Suprapubic skin (tissue), 4 donors: Measurements from ENCODE around the gene DCD. TPM values are rescaled to one million over a fixed set of nuclear protein-coding genes. Genes with fewer than 3 reads are reported as not detected.
A peak's percentile ranks its signal among the peaks of the same experiment; 100 is the strongest.

Experiments
- DNase-seq, 2 donors: peaks; one replicate each; pipeline ENCODE4 v3.0.0-alpha.2; 2019; ENCODE audit warnings: low spot score in 2 of 2
- H3K27ac ChIP-seq: fragments of 200-600 bp; sonication (generic); one replicate; pipeline ENCODE4 v1.5.1; 2019
- H3K27me3 ChIP-seq: fragments of 200-600 bp; sonication (generic); one replicate; pipeline ENCODE4 v1.5.1; 2019
- H3K36me3 ChIP-seq: fragments of 200-600 bp; sonication (generic); one replicate; pipeline ENCODE4 v1.5.1; 2019
- H3K4me1 ChIP-seq: fragments of 200-600 bp; sonication (generic); one replicate; pipeline ENCODE4 v1.5.1; 2019
- H3K4me3 ChIP-seq: fragments of 200-600 bp; sonication (generic); one replicate; pipeline ENCODE4 v1.5.1; 2019; ENCODE audit warnings: mild to moderate bottlenecking
- H3K9me3 ChIP-seq: fragments of 200-600 bp; sonication (generic); one replicate; pipeline ENCODE4 v1.5.1; 2019
- EP300 ChIP-seq: sonication (generic); formaldehyde crosslinking; IDR thresholded peaks from one replicate; pipeline ENCODE4 v1.6.1; 2017; ENCODE audit warnings: antibody characterized with exemption
- POLR2A ChIP-seq, 2 donors: fragments of 450-650 bp; IDR thresholded peaks; one replicate each; pipeline ENCODE4 v1.6.1; 2017; ENCODE audit warnings: antibody characterized with exemption in 2 of 2, mild to moderate bottlenecking in 2 of 2, moderate library complexity in 2 of 2
- POLR2AphosphoS5 ChIP-seq, 3 donors: sonication (generic); formaldehyde crosslinking; IDR thresholded peaks; one replicate each; pipeline ENCODE4 v1.6.1; 2017; ENCODE audit warnings: antibody characterized with exemption in 3 of 3
- WGBS: methylation state at CpG from one replicate; pipeline ENCODE4 v1.1.5; 2018; 5-methylcytosine and 5-hydroxymethylcytosine counted together
- total RNA-seq, 4 donors: library from RNA; depleted of rRNA; stranded (reverse); fragments of >200 nt; gene quantifications; one replicate each; pipeline ENCODE4 v1.1.0, GENCODE V29; 2016
- TF ChIP-seq, protein P1 (sequence below), 2 donors: fragments of 200-600 bp in 1 of 2; fragments of 450-650 bp in 1 of 2; sonication (generic) in 1 of 2; IDR thresholded peaks; one replicate each; pipeline ENCODE4 v1.5.1; 2016 to 2019; ENCODE audit warnings: antibody characterized with exemption in 2 of 2, mild to moderate bottlenecking in 1 of 2, moderate library complexity in 1 of 2

Gene DCD
- total RNA-seq, 4 donors from 2014 or later: 1,519 to 3,186 (median 2,298) TPM

DNA sequence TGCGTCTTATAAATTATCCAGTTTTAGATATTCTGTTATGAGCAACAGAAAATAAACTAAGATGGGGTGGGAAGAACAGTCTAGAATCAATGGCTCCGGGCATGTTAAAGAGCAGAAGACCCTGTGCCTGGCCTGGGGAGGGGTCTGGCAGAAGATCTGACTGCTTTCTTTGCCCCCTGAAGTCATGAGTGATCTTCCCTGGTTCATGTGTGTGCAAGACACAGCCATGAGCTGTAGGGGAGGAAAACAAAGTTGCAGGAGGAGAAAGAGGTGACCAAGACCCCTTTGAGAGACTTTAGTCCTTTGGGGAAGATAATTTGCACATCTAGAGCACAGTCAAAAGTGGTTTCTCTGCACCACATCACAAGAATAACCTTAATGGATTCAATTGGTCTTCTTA is 18.2 kb downstream of the DCD start:
- Histone ChIP-seq H3K36me3 (no peaks in the 10 kb centered on the region), H3K9me3 (no peaks in the 10 kb centered on the region), H3K4me3 (no peak overlapping the region), H3K4me1 (no peaks in the 10 kb centered on the region), H3K27me3 (peaks cover 16% of the 10 kb centered on the region), H3K27ac (no peak overlapping the region)
- TF ChIP-seq POLR2A (IDR thresholded peaks at IDR 0.05) (no peak), POLR2AphosphoS5 (IDR thresholded peaks at IDR 0.05) (no peak), EP300 (no peak)
- TF ChIP-seq, protein P1, sequence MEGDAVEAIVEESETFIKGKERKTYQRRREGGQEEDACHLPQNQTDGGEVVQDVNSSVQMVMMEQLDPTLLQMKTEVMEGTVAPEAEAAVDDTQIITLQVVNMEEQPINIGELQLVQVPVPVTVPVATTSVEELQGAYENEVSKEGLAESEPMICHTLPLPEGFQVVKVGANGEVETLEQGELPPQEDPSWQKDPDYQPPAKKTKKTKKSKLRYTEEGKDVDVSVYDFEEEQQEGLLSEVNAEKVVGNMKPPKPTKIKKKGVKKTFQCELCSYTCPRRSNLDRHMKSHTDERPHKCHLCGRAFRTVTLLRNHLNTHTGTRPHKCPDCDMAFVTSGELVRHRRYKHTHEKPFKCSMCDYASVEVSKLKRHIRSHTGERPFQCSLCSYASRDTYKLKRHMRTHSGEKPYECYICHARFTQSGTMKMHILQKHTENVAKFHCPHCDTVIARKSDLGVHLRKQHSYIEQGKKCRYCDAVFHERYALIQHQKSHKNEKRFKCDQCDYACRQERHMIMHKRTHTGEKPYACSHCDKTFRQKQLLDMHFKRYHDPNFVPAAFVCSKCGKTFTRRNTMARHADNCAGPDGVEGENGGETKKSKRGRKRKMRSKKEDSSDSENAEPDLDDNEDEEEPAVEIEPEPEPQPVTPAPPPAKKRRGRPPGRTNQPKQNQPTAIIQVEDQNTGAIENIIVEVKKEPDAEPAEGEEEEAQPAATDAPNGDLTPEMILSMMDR (IDR thresholded peaks at IDR 0.05): no peak
- 90% methylated on average over 2 of the region's 2 CpGs for WGBS
- DNase-seq: peak in 1 of 2 donors; percentile 24

DNA sequence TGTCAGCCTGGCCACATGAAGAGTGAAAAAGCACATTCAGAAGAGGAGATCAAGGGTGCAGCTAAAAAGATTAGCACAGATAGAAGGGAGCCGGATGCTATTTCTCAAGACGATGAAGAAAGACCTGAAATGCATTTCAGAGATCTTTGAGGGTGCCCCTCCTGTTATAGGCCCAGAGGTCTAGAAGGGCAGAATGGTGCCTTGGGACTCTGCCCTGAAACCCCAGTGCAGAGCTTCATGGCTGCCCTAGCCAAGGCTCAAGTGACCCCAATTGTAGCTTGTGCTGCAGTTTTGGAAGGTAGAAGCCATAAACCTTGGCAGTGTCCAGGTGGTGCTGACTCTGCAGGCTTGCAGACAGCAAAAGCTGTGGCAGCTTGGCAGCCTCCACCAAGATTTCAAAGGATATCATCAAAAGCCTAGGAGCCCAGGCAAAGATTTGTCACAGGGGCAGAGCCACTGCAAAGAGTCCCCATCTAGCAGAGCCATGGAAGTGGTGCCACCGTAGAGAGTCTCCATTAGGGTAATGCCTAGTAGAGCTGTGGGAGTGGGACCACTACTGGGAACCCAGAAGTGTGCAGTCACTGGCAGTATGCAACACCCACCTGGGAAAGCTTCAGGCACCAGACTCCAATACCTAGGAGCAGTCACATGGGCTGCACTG is 19.8 kb downstream of the DCD start:
- Histone ChIP-seq H3K36me3 (no peaks in the 10 kb centered on the region), H3K4me3 (no peak overlapping the region), H3K4me1 (no peaks in the 10 kb centered on the region), H3K9me3 (no peaks in the 10 kb centered on the region), H3K27ac (no peak overlapping the region), H3K27me3 (peaks cover 12% of the 10 kb centered on the region)
- no peak for TF ChIP-seq POLR2A (IDR thresholded peaks at IDR 0.05)
- TF ChIP-seq, protein P1 (IDR thresholded peaks at IDR 0.05): no peak
- TF ChIP-seq POLR2AphosphoS5 (IDR thresholded peaks at IDR 0.05): no peak
- TF ChIP-seq EP300: no peak
- 94% methylated on average over 3 of the region's 3 CpGs for WGBS
- DNase-seq: peak in 1 of 2 donors; percentile 31

DNA sequence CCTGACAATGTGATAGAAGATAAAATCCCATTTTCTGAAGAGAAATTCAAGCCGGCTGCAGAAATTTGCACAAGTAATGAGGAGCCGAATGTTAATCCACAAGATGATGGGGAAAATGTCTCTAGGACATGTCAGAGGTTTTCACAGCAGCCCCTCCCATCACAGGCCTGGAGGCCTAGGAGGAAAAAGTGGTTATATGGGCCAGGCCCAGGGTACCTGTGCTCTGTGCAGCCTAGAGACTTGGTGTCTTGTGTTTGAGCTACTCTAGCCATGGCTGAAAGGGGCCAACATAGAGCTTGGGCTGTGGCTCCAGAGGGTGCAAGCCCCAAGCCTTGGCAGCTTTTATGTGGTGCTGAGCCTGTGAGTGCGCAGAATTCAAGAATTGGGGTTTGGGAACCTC is 20.9 kb downstream of the DCD start:
- H3K36me3 ChIP-seq: no peaks in the 10 kb centered on the region
- 95% methylated on average over 3 of the region's 3 CpGs for WGBS
- H3K4me1 ChIP-seq: no peaks in the 10 kb centered on the region
- TF ChIP-seq POLR2AphosphoS5 (IDR thresholded peaks at IDR 0.05) (no peak), POLR2A (IDR thresholded peaks at IDR 0.05) (no peak), EP300 (no peak)
- TF ChIP-seq, protein P1 (IDR thresholded peaks at IDR 0.05): no peak
- H3K4me3 ChIP-seq: no peak overlapping the region
- no peak overlapping the region for H3K27ac ChIP-seq
- H3K27me3 ChIP-seq: peaks cover 15% of the 10 kb centered on the region
- DNase-seq: no peak
- H3K9me3 ChIP-seq: no peaks in the 10 kb centered on the region

DNA sequence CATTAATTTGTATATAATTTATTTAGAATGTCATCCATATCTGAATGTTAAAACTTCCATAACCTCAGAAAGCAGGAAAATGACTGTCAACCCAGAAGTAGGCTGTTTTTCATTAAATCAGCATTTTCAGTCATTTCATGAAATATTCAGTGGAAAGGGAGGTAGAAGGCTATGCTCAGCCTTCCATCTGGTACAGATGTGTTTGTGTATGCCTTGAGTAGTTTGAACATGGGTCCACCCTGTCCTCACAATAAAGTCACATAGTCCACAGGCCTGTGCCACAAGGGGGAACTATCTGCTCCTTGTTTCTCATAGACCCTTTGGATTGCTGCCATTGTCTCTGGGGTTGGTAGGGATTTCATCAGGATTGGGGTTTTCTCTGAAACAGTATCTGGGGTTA is 22.6 kb downstream of the DCD start:
- no peaks in the 10 kb centered on the region for H3K36me3 ChIP-seq
- TF ChIP-seq EP300 (no peak), POLR2A (IDR thresholded peaks at IDR 0.05) (no peak), POLR2AphosphoS5 (IDR thresholded peaks at IDR 0.05) (no peak)
- TF ChIP-seq, protein P1 (IDR thresholded peaks at IDR 0.05): no peak
- H3K4me3 ChIP-seq: no peak overlapping the region
- H3K27ac ChIP-seq: no peak overlapping the region
- H3K27me3 ChIP-seq: peaks cover 21% of the 10 kb centered on the region
- no peaks in the 10 kb centered on the region for H3K4me1 ChIP-seq
- no peak for DNase-seq
- H3K9me3 ChIP-seq: no peaks in the 10 kb centered on the region

DNA sequence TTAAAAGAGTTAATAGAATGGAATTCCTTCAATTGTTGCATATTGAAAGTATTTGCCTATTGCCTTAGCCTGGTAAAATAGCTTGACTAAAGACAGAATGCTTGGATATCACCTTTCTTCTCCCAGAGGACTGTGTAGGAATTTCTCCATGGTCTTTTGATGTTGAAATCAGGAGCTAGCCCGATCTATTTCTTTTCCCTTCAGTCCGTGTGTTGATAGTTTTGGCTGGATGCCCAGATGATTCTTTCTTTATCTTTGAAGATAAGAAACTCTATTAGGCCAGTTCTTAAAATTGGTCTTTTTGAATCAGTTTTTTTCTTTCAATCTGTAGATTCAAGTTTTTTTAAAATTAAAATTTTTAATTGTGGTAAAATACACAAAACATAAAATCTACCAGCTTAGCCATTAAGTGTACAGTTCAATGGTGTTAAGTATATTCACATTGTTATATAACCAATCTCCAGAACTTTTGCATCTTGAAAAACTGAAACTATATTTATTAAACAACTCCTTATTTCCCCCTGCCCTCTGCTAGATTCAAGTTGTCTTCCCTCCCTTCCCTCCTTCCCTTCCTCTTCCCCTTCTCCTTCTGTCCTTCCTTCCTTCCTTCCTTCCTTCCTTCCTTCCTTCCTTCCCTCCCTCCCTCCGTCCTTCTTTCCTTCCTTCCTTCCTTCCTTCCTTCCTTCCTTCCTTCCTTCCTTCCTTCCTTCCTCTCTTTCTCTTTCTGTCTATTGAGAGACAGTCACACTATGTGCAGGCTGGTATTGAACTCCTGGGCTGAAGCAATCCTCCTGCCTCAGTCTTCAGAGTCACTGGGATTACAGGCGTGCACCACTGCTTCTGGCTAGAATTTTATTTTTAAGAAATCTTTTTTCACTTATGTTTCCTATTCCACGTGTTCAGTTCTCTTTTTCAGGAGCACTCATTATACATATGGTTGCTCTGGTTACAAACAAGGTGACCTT is 23.6 kb downstream of the DCD start:
- H3K4me3 ChIP-seq: no peak overlapping the region
- H3K36me3 ChIP-seq: no peaks in the 10 kb centered on the region
- peaks cover 21% of the 10 kb centered on the region for H3K27me3 ChIP-seq
- no peaks in the 10 kb centered on the region for H3K9me3 ChIP-seq
- 37% methylated on average over 5 of the region's 5 CpGs for WGBS
- H3K4me1 ChIP-seq: no peaks in the 10 kb centered on the region
- TF ChIP-seq POLR2AphosphoS5 (IDR thresholded peaks at IDR 0.05) (no peak), POLR2A (IDR thresholded peaks at IDR 0.05) (no peak), EP300 (no peak)
- TF ChIP-seq, protein P1 (IDR thresholded peaks at IDR 0.05): no peak
- H3K27ac ChIP-seq: no peak overlapping the region
- DNase-seq: no peak
